Mammary epithelial cell (primary cell): Measurements from ENCODE around the gene WDR1.

Experiments
- CTCF ChIP-seq, 2 donors: IDR thresholded peaks in 1 of 2; conservative IDR thresholded peaks in 1 of 2; 2 replicates each; pipeline ENCODE4 v1.5.1; 2011 to 2012; ENCODE audit warnings: inconsistent platforms in 2 of 2, low read length in 2 of 2, mild to moderate bottlenecking in 2 of 2, control low read depth in 1 of 2, low read depth in 1 of 2; ENCODE audit not compliant: insufficient read depth in 1 of 2; ENCODE audit errors: extremely low read depth in 1 of 2
- EZH2 ChIP-seq: IDR thresholded peaks from 2 replicates; pipeline ENCODE4 v1.6.1; 2012; ENCODE audit warnings: low read length, inconsistent platforms, borderline replicate concordance

GRCh38 chr4:10096978-10097335 lies 19.6 kb downstream of the WDR1 start:
- TF ChIP-seq CTCF (conservative IDR thresholded peaks at IDR 0.05 in 1 of 2, IDR thresholded peaks at IDR 0.05 in 1 of 2; ENCODE audit: extremely low read depth in 1 of 2, insufficient read depth in 1 of 2, low read depth in 1 of 2, low read length in 2 of 2) (no peak), EZH2 (no peak)
